HS-27A (cell line): ENCODE measurements around the gene LMOD2.
A peak's percentile ranks its signal among the peaks of the same experiment; 100 is the strongest.

Source experiments
- DNase-seq: peaks from one replicate; pipeline ENCODE4 v3.0.0-alpha.2; 2012; ENCODE audit warnings: low read depth, missing footprints

Gene LMOD2

DNA sequence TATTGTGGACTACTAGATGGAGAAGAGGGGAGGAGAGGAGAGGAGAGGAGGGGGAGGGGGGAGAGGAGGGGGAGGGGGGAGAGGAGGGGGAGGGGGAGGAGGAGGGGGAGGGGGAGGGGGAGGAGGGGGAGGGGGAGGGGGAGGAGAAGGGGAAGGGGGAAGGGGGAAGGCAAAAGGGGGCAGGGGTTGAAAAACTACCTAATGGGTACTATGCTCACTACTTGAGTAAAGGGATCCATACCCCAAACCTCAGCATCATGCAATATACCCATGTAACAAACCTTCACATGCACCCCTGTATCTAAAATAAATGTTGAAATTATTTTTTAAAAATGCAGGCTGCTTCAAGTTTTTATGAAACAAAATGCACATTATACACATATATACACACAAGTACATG, 15.1 kb upstream of the LMOD2 start:
- DNase-seq = no peak

GRCh38 chr7:123641901-123642300, 13.8 kb upstream of the LMOD2 start:
- DNase-seq = no peak

DNA sequence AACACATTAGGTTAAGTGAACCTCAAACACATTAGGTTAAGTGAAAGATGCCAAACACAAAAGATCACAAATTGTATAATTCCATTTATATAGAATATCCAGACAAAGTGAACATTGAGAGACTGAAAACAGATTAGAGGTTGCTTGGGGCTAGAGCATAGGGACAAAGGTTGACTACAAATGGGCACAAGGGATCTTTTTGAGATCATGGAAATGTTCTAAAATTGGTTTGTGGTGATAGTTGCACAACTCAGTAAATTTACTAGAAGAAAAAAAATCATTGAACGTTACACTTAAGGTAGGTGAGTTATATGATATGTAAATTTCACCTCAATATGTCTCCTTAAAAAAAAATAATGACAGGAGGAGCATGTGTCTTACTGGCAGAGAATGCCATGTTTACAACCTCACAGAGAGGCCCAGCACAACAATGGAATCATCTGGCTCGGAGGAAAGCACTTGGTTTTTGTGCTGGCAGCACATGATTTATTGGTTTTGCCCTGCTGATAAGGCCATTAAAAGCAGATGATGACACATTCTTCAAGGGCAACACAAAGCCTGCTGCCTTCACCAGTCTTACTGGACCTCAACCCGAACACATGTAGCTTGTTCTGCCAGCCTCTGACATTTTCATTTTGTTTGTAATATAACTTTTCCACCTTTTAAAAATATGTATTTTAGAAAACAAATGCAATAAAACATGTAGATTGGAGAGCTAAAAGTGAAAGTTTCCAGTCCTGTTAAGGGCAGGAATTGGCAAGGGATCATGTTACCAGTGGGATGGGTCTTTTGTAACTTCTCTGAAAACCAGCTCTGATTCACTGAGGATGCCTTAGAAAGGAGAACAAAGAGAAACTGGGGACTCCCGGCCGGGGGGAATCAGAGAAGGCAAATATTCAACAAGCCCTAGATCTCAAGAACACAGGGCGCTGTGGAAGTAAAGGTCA, 11.9 kb upstream of the LMOD2 start:
- DNase-seq = peak; percentile 26

- no peak for DNase-seq
Observed at GRCh38 chr7:123645516-123645915, 10.2 kb upstream of the LMOD2 start.

GRCh38 chr7:123647106-123647730, 8.4 kb upstream of the LMOD2 start:
- DNase-seq = no peak

DNA sequence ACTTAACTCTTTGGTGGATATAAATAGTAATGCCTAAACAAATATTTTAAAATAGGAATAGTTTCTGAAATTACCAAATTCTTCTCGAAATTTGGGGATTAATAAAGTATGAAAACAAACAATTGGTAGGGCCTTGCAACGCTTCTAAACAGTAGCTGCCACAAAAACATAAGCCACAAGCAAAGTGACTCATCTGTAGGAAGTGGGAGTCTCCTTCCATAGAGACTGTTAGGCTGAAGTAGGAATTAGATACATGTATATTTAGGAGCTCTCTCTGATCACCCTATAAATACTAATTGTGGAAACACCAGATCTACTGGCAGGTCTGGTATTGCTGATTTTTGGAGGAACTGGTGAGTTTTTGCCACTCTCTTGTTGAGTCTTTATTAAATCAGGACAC, 5.7 kb upstream of the LMOD2 start:
- DNase-seq = no peak

DNA sequence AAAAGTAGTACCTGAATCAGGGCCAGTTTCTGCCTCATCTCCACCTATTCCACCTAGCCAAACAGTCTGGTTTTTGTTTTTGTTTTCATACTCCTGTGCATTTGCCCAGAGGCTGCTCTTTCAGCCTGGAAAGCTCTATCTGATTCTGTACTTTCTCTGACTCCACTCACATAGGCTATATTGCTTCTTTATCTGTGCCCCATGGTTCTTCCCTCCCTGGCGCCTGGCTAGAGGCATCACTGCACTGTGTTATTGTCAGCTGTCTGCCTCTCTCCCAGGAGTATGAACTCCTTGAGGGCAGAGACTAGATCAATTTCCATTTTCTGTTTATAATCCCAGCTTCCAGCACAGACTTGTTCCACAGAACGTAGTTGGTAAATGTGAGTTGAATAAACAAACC, 5.1 kb upstream of the LMOD2 start:
- DNase-seq = no peak

DNA sequence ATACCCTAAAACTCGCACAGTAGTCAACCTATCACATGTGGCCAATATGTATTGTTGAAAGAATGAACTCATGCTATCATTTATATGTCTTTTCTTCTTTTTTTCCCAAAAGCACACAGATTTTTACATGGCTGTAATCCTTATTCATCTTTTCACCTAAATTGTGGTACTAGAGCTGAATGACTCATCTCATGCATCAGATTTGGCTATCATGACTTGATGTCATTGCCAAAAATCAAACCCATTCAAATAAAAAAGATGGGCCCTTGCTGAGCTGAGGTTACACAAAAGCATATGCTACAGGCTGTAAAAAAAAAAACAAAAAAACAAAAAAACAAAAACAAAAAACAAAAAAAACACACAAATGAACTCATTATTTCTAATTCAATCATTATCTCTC, 3.3 kb upstream of the LMOD2 start:
- no peak for DNase-seq

GRCh38 chr7:123653162-123653561, 2.5 kb upstream of the LMOD2 start:
- DNase-seq = no peak

DNA sequence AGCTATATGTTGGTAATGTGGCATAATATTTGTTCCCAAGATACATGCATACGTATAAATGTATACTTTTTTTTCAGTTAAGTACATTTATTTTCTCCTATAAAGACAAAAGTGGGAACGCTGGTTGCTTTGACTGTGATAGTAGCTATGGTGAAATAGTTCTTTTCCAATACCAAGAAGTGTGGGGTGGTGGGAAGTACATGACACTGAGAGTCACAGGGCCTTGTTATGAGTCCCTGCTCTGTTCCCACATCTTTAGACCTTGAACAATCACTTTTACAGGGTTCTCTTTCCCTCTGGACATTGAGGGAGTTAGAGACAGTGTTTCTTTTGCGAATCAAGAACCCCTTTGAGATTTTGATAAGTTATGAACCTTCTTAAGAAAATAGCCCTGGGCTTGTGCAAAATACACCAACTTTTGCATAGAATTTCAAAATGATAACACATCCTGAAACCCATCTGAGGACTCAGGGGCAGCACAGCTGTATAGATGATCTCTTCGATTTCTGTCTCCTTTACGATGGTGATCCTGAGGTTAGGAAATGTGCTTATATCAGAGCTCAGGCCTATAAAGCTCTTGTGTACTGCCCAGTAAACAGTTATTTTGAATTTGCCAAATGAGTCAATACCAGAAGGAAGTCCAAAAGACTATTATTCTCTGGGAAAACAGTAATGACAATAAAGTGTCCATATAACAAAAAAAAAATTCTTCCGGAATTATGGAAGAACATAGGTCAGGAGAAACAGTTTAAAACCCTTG, 1.1 kb downstream of the LMOD2 start:
- no peak for DNase-seq

DNA sequence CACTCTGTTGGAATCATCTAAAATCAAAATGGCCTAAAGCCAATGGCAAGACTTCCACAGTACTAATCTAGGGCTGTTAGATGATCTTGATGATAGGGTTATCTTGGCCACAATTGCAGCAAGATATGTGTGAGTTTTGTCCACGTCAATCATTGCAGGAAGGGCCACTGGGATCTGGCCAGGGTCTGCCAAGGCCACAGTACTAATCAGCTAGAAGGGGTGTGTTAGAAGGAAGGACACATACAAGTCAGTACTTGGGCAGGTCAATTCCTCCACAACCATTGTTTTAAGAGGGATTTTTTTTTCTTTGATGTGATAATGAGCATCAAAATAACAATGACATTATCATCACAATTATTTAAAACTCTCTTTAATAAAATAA, 1.6 kb downstream of the LMOD2 start:
- no peak for DNase-seq

GRCh38 chr7:123658023-123658422, 2.4 kb downstream of the LMOD2 start:
- no peak for DNase-seq

GRCh38 chr7:123660514-123661354, 5.1 kb downstream of the LMOD2 start:
- DNase-seq = no peak

- DNase-seq = no peak
Observed at GRCh38 chr7:123661765-123662164, 6.1 kb downstream of the LMOD2 start.

DNA sequence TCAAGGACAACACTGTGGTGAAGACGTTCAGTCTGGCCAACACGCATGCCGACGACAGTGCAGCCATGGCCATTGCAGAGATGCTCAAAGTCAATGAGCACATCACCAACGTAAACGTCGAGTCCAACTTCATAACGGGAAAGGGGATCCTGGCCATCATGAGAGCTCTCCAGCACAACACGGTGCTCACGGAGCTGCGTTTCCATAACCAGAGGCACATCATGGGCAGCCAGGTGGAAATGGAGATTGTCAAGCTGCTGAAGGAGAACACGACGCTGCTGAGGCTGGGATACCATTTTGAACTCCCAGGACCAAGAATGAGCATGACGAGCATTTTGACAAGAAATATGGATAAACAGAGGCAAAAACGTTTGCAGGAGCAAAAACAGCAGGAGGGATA, 6.6 kb downstream of the LMOD2 start:
- no peak for DNase-seq

DNA sequence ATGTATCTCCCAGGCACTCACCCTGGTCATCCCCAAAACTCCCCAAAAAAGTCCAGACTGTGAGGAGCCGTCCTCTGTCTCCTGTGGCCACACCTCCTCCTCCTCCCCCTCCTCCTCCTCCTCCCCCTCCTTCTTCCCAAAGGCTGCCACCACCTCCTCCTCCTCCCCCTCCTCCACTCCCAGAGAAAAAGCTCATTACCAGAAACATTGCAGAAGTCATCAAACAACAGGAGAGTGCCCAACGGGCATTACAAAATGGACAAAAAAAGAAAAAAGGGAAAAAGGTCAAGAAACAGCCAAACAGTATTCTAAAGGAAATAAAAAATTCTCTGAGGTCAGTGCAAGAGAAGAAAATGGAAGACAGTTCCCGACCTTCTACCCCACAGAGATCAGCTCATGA, 7.1 kb downstream of the LMOD2 start:
- no peak for DNase-seq

- no peak for DNase-seq
Observed at GRCh38 chr7:123663200-123663599, 7.5 kb downstream of the LMOD2 start.

GRCh38 chr7:123665157-123665556, 9.5 kb downstream of the LMOD2 start:
- no peak for DNase-seq

DNA sequence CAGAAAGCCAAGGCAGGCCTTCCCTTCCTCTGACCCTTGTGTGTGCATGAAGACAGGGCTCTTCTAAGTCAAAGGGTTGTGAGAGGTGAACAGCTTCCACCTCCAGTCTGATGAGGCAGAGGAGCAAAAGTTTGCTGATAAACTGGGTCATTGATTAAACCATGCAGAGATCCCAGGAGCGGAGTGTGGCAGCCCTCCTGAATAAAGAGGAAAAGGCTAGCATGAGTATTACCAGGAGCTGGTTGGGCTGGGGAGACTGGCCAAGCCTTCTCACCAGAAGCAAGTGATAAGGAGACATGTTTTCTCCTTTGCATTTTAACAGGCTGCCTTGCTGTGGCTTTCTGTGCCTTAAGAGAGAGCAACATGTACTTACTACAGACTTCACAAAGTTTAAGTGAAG, 10.2 kb downstream of the LMOD2 start:
- DNase-seq = no peak

DNA sequence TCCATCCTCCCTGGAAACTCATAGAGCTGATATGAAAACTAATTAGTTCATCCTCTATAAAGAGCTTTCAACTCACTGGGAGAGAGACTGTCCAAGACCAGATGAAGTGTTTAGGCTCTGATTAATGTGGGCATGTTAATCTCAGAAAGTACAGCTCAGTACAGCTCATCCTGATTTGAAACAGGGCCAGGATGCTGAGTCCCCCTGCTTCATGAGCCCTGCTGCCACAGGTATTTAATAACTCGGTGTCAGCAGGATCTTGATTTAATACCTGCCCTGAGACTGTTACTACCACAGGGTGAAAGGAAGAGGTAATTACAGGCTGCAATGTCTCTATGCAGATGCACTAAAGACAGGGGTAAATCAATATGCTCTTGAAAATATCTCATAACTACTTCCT, 10.8 kb downstream of the LMOD2 start:
- DNase-seq = no peak

DNA sequence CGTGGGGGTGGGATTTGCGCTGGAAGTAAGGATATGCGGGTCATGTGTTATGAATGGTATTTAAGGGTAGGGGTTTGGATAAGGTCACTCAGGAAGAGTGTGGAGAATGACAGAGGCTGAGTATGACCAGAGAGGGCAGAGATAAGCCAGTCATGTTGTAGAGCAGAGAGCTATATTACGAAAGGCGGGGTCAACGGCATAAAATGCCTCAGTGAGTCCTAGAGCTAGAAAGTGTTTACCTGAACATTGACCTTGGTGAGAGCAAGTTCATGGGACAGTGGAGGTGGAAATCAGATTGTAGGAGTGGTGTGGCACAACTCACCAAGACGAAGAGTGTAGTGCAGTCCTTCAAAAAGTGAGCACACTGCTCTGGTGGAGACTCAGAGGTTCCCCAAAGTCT, 13.8 kb downstream of the LMOD2 start:
- no peak for DNase-seq

- DNase-seq = no peak
Observed at GRCh38 chr7:123673137-123673732, 17.6 kb downstream of the LMOD2 start.
